Colonic mucosa (tissue), 4 donors: ENCODE data around the gene DPP10. TPM values are rescaled to one million over a fixed set of nuclear protein-coding genes. Genes with fewer than 3 reads are reported as not detected.

Experiments used
- DNase-seq: peaks from one replicate; pipeline ENCODE4 v3.0.0-alpha.2; 2020
- H3K27ac ChIP-seq: fragments of 200-600 bp; one replicate; pipeline ENCODE4 v1.8.0; 2021
- H3K27me3 ChIP-seq: fragments of 200-600 bp; one replicate; pipeline ENCODE4 v1.8.0; 2021
- H3K36me3 ChIP-seq: fragments of 200-600 bp; one replicate; pipeline ENCODE4 v1.8.0; 2021
- H3K4me1 ChIP-seq: fragments of 200-600 bp; one replicate; pipeline ENCODE4 v1.8.0; 2021; ENCODE audit warnings: mild to moderate bottlenecking
- H3K4me3 ChIP-seq: fragments of 200-600 bp; one replicate; pipeline ENCODE4 v1.8.0; 2021
- H3K9ac ChIP-seq, 2 donors: one replicate each; pipeline ENCODE4 v1.7.0; 2013; ENCODE audit warnings: control low read depth in 2 of 2, low read depth in 2 of 2, low read length in 2 of 2
- H3K9me3 ChIP-seq: fragments of 200-600 bp; one replicate; pipeline ENCODE4 v1.8.0; 2021
- CTCF ChIP-seq: fragments of 200-600 bp; IDR thresholded peaks from one replicate; pipeline ENCODE4 v1.8.0; 2022; ENCODE audit warnings: antibody characterized with exemption, mild to moderate bottlenecking
- intact Hi-C: fragments of 100-400 bp; cut with DNase I; formaldehyde crosslinking; loops from one replicate; pipeline ENCODE4 v1.14.1; 2022
- total RNA-seq, 2 donors: library from RNA; stranded (reverse); fragmentation: NEBNext Ultra II Directional in 1 of 2; extraction: Animal tissue kit (Norgen Biotek cat#: 25700) in 1 of 2; gene quantifications; one replicate each; pipeline ENCODE4 v1.2.1, GENCODE V29; 2021
- donor health status: healthy.
- donor health status: DM: no; HTN: no; CAD: no.
- donor health status: DM: no; HTN: no; CAD: no.

DPP10 gene
- total RNA-seq, 2 donors from 2014 or later, result 6.0 to 8.1 TPM

GRCh38 chr2:115183144-115183543 lies 740.7 kb downstream of the DPP10 start:
- H3K27me3 ChIP-seq, result no peaks in the 10 kb centered on the region
- H3K9me3 ChIP-seq, result no peaks in the 10 kb centered on the region
- no peak overlapping the region for H3K9ac ChIP-seq
- H3K4me1 ChIP-seq, result no peaks in the 10 kb centered on the region
- H3K27ac ChIP-seq, result no peak overlapping the region
- no peaks in the 10 kb centered on the region for H3K36me3 ChIP-seq
- no peak overlapping the region for H3K4me3 ChIP-seq
- DNase-seq, result no peak
- intact Hi-C loops, result no loop called here
- no peak for TF ChIP-seq CTCF

DNA sequence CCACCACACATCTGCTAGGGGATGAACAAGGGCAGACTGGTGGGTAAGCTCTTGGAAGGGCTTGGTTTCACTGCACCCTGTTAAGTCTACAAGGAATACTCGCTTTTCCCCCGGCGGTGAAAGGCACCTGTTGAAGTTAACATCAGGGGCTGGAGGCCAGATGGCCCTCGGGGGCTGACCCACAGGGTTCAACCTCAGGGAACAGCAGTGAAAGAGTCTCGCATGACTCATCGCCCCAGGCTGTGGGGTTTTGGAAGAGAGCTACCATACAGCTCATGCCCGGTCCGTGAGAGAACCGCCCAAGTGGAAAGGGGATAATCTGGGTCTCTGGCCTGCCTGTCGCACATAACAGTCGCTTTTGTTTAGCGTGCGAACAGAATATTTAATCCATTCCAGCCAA lies 748.0 kb downstream of the DPP10 start:
- no peak for TF ChIP-seq CTCF
- DNase-seq, result no peak
- H3K27me3 ChIP-seq, result no peaks in the 10 kb centered on the region
- no peaks in the 10 kb centered on the region for H3K4me1 ChIP-seq
- intact Hi-C loops, result no loop called here
- no peaks in the 10 kb centered on the region for H3K9me3 ChIP-seq
- no peaks in the 10 kb centered on the region for H3K36me3 ChIP-seq
- no peak overlapping the region for H3K9ac ChIP-seq
- H3K4me3 ChIP-seq, result no peak overlapping the region
- no peak overlapping the region for H3K27ac ChIP-seq

DNA sequence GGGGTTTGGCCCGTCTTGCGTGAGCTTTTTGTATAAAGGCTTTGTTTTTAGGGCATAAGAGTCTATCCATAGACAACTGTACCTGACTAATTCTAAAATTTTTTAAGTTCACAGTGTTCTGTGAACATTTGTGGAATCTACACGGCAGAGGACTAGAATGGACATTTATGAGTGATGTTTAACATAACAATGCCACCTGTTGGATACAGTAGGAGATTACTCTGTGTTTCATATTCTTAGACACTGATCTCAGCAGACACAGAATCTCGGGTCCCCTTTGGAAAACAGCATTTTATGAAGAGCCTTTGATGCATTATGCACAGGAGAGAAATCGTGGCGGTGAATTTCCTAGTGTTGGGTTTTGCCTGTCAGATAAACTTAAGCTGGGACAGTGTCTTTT lies 752.2 kb downstream of the DPP10 start:
- H3K36me3 ChIP-seq, result no peaks in the 10 kb centered on the region
- DNase-seq, result no peak
- H3K27me3 ChIP-seq, result no peaks in the 10 kb centered on the region
- H3K9me3 ChIP-seq, result no peaks in the 10 kb centered on the region
- no peak overlapping the region for H3K9ac ChIP-seq
- no peak overlapping the region for H3K27ac ChIP-seq
- intact Hi-C loops, result no loop called here
- no peak overlapping the region for H3K4me3 ChIP-seq
- no peaks in the 10 kb centered on the region for H3K4me1 ChIP-seq
- TF ChIP-seq CTCF, result no peak

DNA sequence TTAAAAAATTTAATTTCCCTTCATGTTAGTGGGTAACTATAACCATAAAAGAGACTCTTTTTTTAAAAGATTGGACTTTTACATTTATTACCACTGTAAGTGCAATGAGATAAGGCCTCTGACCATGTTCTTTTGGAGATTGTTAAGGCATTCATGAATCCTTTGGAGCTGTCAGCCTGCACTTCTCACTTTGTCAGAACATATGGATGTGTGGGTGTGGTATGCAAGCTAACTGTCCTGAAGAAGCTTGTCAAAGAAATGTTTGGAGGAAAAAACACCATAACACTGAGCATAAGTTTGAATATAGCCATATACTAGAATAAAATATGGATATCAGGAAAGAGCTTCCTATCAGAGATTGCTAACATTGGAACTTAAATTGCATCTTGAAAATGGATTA lies 754.1 kb downstream of the DPP10 start:
- Histone ChIP-seq H3K27me3 (no peaks in the 10 kb centered on the region), H3K9me3 (no peaks in the 10 kb centered on the region), H3K4me1 (no peaks in the 10 kb centered on the region), H3K4me3 (no peak overlapping the region), H3K9ac (no peak overlapping the region), H3K27ac (no peak overlapping the region), H3K36me3 (no peaks in the 10 kb centered on the region)
- intact Hi-C loops, result no loop called here
- DNase-seq, result no peak
- no peak for TF ChIP-seq CTCF

DNA sequence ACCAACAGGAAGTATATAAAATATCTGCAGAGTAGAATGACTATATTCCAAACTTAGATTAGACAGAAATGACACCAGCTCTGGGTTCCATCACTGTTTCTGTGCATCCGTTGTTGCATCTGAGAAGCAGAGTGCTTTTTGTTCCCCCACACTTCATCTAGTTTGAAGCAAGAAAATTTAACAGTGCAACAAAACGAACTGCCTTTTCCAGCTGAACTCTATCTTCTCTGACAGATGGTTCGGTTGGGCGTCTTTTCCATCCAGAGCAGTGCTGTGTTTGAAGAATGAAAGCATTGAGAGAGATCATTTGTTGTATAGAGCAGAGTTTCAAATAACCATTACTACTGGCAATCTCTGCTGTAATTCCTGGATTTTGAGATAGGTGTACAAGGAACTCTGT lies 757.5 kb downstream of the DPP10 start:
- Histone ChIP-seq H3K4me3 (no peak overlapping the region), H3K27me3 (no peaks in the 10 kb centered on the region), H3K4me1 (no peaks in the 10 kb centered on the region), H3K27ac (no peak overlapping the region), H3K9me3 (no peaks in the 10 kb centered on the region), H3K36me3 (no peaks in the 10 kb centered on the region), H3K9ac (no peak overlapping the region)
- TF ChIP-seq CTCF, result no peak
- no peak for DNase-seq
- intact Hi-C loops, result no loop called here

- no peak for TF ChIP-seq CTCF
- Histone ChIP-seq H3K9me3 (no peaks in the 10 kb centered on the region), H3K9ac (no peak overlapping the region), H3K4me3 (no peak overlapping the region), H3K4me1 (no peaks in the 10 kb centered on the region), H3K27ac (no peak overlapping the region), H3K36me3 (no peaks in the 10 kb centered on the region), H3K27me3 (no peaks in the 10 kb centered on the region)
- intact Hi-C loops, result no loop called here
- no peak for DNase-seq
These were observed 758.9 kb downstream of the DPP10 start for GRCh38 chr2:115201386-115201785.
